Erythroblast (primary cell): Measurements from ENCODE around the gene GALNT9.

ENCODE experiments used
- GATA1 ChIP-seq: IDR thresholded peaks from 2 replicates; pipeline ENCODE4 v1.6.1; 2011; ENCODE audit warnings: low read depth, mild to moderate bottlenecking, control low read depth, low read length, moderate library complexity
- POLR2A ChIP-seq: IDR thresholded peaks from 2 replicates; pipeline ENCODE4 v1.6.1; 2011; ENCODE audit warnings: mild to moderate bottlenecking, low read length

DNA sequence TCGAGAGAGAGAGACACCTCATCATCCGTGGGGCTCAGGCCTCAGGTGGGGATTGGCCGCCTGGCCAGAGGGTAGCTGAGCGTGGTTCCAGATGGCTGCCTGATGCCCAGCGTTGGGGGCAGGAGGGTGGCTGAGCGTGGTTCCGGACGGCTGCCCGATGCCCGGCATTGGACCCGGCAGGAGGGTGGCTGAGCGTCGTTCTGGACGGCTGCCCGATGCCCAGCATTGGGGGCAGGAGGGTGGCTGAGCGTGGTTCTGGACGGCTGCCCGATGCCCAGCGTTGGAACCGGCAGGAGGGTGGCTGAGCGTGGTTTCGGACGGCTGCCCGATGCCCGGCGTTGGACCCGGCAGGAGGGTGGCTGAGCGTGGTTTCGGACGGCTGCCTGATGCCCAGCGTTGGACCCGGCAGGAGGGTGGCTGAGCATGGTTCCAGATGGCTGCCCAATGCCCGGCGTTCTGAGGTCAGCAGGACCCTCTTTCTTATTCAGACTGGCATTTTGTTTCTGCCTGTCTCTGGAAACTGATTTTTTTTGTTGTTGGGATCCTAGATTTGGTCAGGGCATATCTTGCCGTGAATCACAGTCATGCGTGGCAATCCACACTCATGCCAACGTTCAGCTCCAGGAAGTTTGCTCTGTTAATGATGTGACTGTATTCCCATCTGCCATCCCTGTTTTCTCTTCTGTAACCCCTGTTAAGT, 40.7 kb downstream of the GALNT9 start:
- TF ChIP-seq POLR2A (no peak), GATA1 (no peak)
